ENCODE results near the gene PCK1.

PCK1 gene

GRCh38 chr20:57559658-57560553 is 1.0 kb upstream of the PCK1 start:
- no peak for FAIRE-seq

GRCh38 chr20:57561356-57562279 is 708 bp downstream of the PCK1 start:
- FAIRE-seq (no peak), DNase-seq (ENCODE audit: low spot score) (no peak)

More at GRCh38 chr20:57559658-57560553, 1.0 kb upstream of the PCK1 start:
- DNase-seq (ENCODE audit: low spot score): no peak

- DNase-seq (ENCODE audit: low spot score) (no peak), FAIRE-seq (no peak)
These were observed 1.9 kb downstream of the PCK1 start for GRCh38 chr20:57562541-57563465.

- DNase-seq (ENCODE audit: low spot score) (no peak), FAIRE-seq (no peak)
These were observed 2.6 kb downstream of the PCK1 start for GRCh38 chr20:57563522-57563921.

- FAIRE-seq (no peak), DNase-seq (ENCODE audit: low spot score) (no peak)
These were observed 3.4 kb downstream of the PCK1 start for GRCh38 chr20:57564180-57564802.

GRCh38 chr20:57564951-57565642 is 4.2 kb downstream of the PCK1 start:
- no peak for FAIRE-seq
- DNase-seq (ENCODE audit: low spot score): no peak

- DNase-seq (ENCODE audit: low spot score) (no peak), FAIRE-seq (no peak)
These were observed 5.5 kb downstream of the PCK1 start for GRCh38 chr20:57566399-57566798.

GRCh38 chr20:57566803-57567459 is 6.0 kb downstream of the PCK1 start:
- FAIRE-seq (no peak), DNase-seq (ENCODE audit: low spot score) (no peak)

- DNase-seq (ENCODE audit: low spot score) (no peak), FAIRE-seq (no peak)
These were observed 6.7 kb downstream of the PCK1 start for GRCh38 chr20:57567471-57568079.

- DNase-seq (ENCODE audit: low spot score) (no peak), FAIRE-seq (no peak)
These were observed 7.4 kb downstream of the PCK1 start for GRCh38 chr20:57568088-57568896.

- FAIRE-seq (no peak), DNase-seq (ENCODE audit: low spot score) (no peak)
These were observed 8.1 kb downstream of the PCK1 start for GRCh38 chr20:57568960-57569359.

- FAIRE-seq: no peak
- DNase-seq (ENCODE audit: low spot score): no peak
These were observed 9.4 kb downstream of the PCK1 start for GRCh38 chr20:57570145-57570850.

- DNase-seq (ENCODE audit: low spot score) (no peak), FAIRE-seq (no peak)
These were observed 10.0 kb downstream of the PCK1 start for GRCh38 chr20:57570920-57571319.

GRCh38 chr20:57571782-57572416 is 11.0 kb downstream of the PCK1 start:
- DNase-seq (ENCODE audit: low spot score) (no peak), FAIRE-seq (no peak)

- DNase-seq (ENCODE audit: low spot score): no peak
- no peak for FAIRE-seq
These were observed 12.3 kb downstream of the PCK1 start for GRCh38 chr20:57573242-57573641.

GRCh38 chr20:57573894-57574293 is 13.0 kb downstream of the PCK1 start:
- no peak for FAIRE-seq
- DNase-seq (ENCODE audit: low spot score): no peak

GRCh38 chr20:57574954-57575353 is 14.0 kb downstream of the PCK1 start:
- FAIRE-seq (no peak), DNase-seq (ENCODE audit: low spot score) (no peak)

Data from RCC 7860 (cell line).